B cell (primary cell): ENCODE measurements around the gene MYDGF.

Experiments used
- CTCF ChIP-seq: fragments of 200-600 bp; IDR thresholded peaks from one replicate; pipeline ENCODE4 v1.8.0; 2022; ENCODE audit warnings: antibody characterized with exemption, mild to moderate bottlenecking
- EZH2 ChIP-seq: IDR thresholded peaks from 2 replicates; pipeline ENCODE4 v1.6.1; 2012; ENCODE audit warnings: borderline replicate concordance, low read depth, mild to moderate bottlenecking, moderate library complexity, low read length; ENCODE audit not compliant: insufficient read depth, poor library complexity, severe bottlenecking

GRCh38 chr19:4707956-4708650 lies 38.0 kb upstream of the MYDGF start:
- TF ChIP-seq CTCF (no peak), EZH2 (no peak)
